Gastroesophageal sphincter (tissue), 4 donors: ENCODE data around the gene OSBPL1A. TPM values are rescaled to one million over a fixed set of nuclear protein-coding genes. Genes with fewer than 3 reads are reported as not detected.
"Not testable (repeated sequence)": the region's sequence is repeated elsewhere in the genome, so short reads cannot be mapped to it uniquely, and the experiment has no call there.

Experiments used
- ATAC-seq: fragments of 150-250 bp; one replicate; pipeline ENCODE4 v1.9.1; 2016; ENCODE audit warnings: mild to moderate bottlenecking, moderate library complexity
- H3K27ac ChIP-seq, 4 donors: fragments of 200-600 bp; sonication (generic) in 3 of 4; 1 replicate in 3 of 4; 2 replicates in 1 of 4; pipeline ENCODE4 v1.5.1; 2016 to 2019
- H3K27me3 ChIP-seq: fragments of 200-600 bp; sonication (generic); one replicate; pipeline ENCODE4 v1.5.1; 2019
- H3K36me3 ChIP-seq, 2 donors: fragments of 200-600 bp; sonication (generic); one replicate each; pipeline ENCODE4 v1.5.1; 2019; ENCODE audit warnings: control low read depth in 1 of 2
- H3K4me1 ChIP-seq, 3 donors: fragments of 200-600 bp; sonication (generic); 1 replicate in 2 of 3; 2 replicates in 1 of 3; pipeline ENCODE4 v1.5.1; 2016 to 2019; ENCODE audit warnings: control low read depth in 2 of 3
- H3K4me3 ChIP-seq, 2 donors: fragments of 200-600 bp; sonication (generic); one replicate each; pipeline ENCODE4 v1.5.1; 2019; ENCODE audit warnings: mild to moderate bottlenecking in 1 of 2, moderate library complexity in 1 of 2
- H3K9me3 ChIP-seq, 3 donors: fragments of 200-600 bp; sonication (generic); one replicate each; pipeline ENCODE4 v1.5.1; 2017 to 2019; ENCODE audit warnings: control low read depth in 2 of 3
- EP300 ChIP-seq: sonication (generic); formaldehyde crosslinking; IDR thresholded peaks from one replicate; pipeline ENCODE4 v1.6.1; 2017; ENCODE audit warnings: antibody characterized with exemption, mild to moderate bottlenecking
- POLR2A ChIP-seq, 2 donors: fragments of 450-650 bp; IDR thresholded peaks; one replicate each; pipeline ENCODE4 v1.6.1; 2017; ENCODE audit warnings: antibody characterized with exemption in 2 of 2, mild to moderate bottlenecking in 2 of 2, moderate library complexity in 1 of 2
- POLR2AphosphoS5 ChIP-seq: sonication (generic); formaldehyde crosslinking; IDR thresholded peaks from one replicate; pipeline ENCODE4 v1.6.1; 2017; ENCODE audit warnings: antibody characterized with exemption
- WGBS, 2 donors: methylation state at CpG; one replicate each; pipeline ENCODE4 v1.1.5; 2018; ENCODE audit warnings: low coverage in 1 of 2; 5-methylcytosine and 5-hydroxymethylcytosine counted together
- total RNA-seq, 4 donors: library from RNA; depleted of rRNA; stranded (reverse); fragments of >200 nt; gene quantifications; one replicate each; pipeline ENCODE4 v1.1.0, GENCODE V29; 2016
- TF ChIP-seq, protein P1 (sequence below), 4 experiments: fragments of 200-600 bp in 2 of 4; fragments of 450-650 bp in 2 of 4; sonication (generic) in 1 of 4; IDR thresholded peaks; one replicate each; pipeline ENCODE4 v1.5.1; 2017 to 2019; ENCODE audit warnings: antibody characterized with exemption in 4 of 4, mild to moderate bottlenecking in 2 of 4, moderate library complexity in 2 of 4

The OSBPL1A gene
- total RNA-seq, 4 donors from 2014 or later: 97.1 to 120 (median 116) TPM

- Histone ChIP-seq H3K27ac (no peak overlapping the region), H3K4me3 (no peak overlapping the region), H3K9me3 (no peaks in the 10 kb centered on the region), H3K36me3 (no peaks in the 10 kb centered on the region), H3K4me1 (no peaks in the 10 kb centered on the region), H3K27me3 (no peaks in the 10 kb centered on the region)
- no peak for ATAC-seq
- 56 to 89% methylated on average over 3 of the region's 3 CpGs for WGBS, 2 donors
- no peak for TF ChIP-seq POLR2A (IDR thresholded peaks at IDR 0.05)
Measured at GRCh38 chr18:24388957-24389356, 8.7 kb downstream of the OSBPL1A start.

- H3K27me3 ChIP-seq: no peaks in the 10 kb centered on the region
- H3K36me3 ChIP-seq: no peaks in the 10 kb centered on the region
- ATAC-seq: no peak
- TF ChIP-seq POLR2A (IDR thresholded peaks at IDR 0.05) (no peak), EP300 (no peak), POLR2AphosphoS5 (no peak)
- TF ChIP-seq, protein P1, sequence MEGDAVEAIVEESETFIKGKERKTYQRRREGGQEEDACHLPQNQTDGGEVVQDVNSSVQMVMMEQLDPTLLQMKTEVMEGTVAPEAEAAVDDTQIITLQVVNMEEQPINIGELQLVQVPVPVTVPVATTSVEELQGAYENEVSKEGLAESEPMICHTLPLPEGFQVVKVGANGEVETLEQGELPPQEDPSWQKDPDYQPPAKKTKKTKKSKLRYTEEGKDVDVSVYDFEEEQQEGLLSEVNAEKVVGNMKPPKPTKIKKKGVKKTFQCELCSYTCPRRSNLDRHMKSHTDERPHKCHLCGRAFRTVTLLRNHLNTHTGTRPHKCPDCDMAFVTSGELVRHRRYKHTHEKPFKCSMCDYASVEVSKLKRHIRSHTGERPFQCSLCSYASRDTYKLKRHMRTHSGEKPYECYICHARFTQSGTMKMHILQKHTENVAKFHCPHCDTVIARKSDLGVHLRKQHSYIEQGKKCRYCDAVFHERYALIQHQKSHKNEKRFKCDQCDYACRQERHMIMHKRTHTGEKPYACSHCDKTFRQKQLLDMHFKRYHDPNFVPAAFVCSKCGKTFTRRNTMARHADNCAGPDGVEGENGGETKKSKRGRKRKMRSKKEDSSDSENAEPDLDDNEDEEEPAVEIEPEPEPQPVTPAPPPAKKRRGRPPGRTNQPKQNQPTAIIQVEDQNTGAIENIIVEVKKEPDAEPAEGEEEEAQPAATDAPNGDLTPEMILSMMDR (IDR thresholded peaks at IDR 0.05): no peak
- no peak overlapping the region for H3K4me3 ChIP-seq
- no peaks in the 10 kb centered on the region for H3K4me1 ChIP-seq
- 78 to 90% methylated on average over 5 to 6 of the region's 6 CpGs for WGBS, 2 donors
- no peaks in the 10 kb centered on the region for H3K9me3 ChIP-seq
- H3K27ac ChIP-seq: no peak overlapping the region
Measured at GRCh38 chr18:24386681-24387080, 10.9 kb downstream of the OSBPL1A start.

DNA sequence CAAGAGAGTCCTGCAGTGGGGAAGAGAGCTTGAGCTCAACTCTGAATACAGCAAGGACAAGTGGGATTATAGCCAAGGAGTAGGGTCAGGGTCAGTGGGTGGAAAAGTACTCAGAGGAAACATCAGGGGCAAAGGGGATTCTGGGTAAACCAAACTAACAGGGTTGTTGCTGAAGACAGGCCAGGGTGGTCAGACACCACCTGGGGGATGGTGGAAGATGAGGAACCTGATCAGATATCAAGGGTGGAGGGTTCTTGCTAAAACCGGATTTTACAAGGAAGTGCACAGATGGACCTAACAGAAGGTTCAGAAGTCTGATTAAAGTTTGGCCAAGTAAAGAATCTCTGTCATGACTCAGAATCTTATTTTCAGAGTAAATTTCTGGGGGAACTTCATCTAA lies 16.5 kb downstream of the OSBPL1A start:
- TF ChIP-seq POLR2A (IDR thresholded peaks at IDR 0.05): no peak
- TF ChIP-seq EP300: no peak
- TF ChIP-seq, protein P1 (IDR thresholded peaks at IDR 0.05): no peak
- TF ChIP-seq POLR2AphosphoS5: no peak
- ATAC-seq: no peak
- no peaks in the 10 kb centered on the region for H3K4me1 ChIP-seq
- peaks cover 0 to 11% of the 10 kb centered on the region in 2 donors for H3K36me3 ChIP-seq
- WGBS, 2 donors: 67% methylated on average over 1 of the region's 1 CpG
- no peak overlapping the region for H3K27ac ChIP-seq
- no peak overlapping the region for H3K4me3 ChIP-seq
- H3K9me3 ChIP-seq: no peaks in the 10 kb centered on the region
- no peaks in the 10 kb centered on the region for H3K27me3 ChIP-seq

DNA sequence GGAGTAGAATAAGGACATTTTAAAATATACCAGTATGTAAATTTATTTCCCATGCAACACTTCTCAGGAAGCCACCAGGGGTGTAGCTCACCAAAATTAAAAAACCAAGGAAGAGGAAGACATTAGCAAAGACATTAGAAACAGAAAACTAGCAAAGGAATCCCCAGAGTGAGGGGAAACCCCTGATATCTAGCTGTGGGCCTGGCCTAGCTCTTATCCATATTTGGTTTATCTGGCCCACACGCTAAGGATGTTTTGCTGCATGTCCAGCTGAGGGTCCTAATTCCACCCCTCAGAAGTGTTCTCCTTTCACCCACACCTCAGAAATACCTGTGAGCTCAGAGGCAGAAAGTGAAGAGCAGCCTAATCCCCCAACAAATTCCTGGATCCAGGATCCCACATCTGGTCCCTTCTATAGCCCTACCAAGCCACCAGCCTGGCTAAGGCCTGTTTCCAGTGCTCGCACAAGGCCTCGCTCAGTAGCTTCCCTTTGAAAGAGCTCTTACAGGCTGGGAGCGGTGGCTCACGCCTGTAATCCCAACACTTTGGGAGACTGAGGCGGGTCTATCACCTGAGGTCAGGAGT lies 17.4 kb downstream of the OSBPL1A start:
- Histone ChIP-seq H3K36me3 (peaks cover 0 to 20% of the 10 kb centered on the region in 2 donors), H3K27me3 (no peaks in the 10 kb centered on the region), H3K4me3 (no peak overlapping the region), H3K4me1 (no peaks in the 10 kb centered on the region), H3K9me3 (no peaks in the 10 kb centered on the region), H3K27ac (no peak overlapping the region)
- TF ChIP-seq EP300: no peak
- TF ChIP-seq POLR2A (IDR thresholded peaks at IDR 0.05): no peak
- TF ChIP-seq POLR2AphosphoS5: no peak
- TF ChIP-seq, protein P1 (IDR thresholded peaks at IDR 0.05): no peak
- ATAC-seq: no peak
- WGBS, 2 donors: 86 to 92% methylated on average over 1 of the region's 6 CpGs

GRCh38 chr18:24378598-24378997 lies 19.0 kb downstream of the OSBPL1A start:
- Histone ChIP-seq H3K4me1 (no peaks in the 10 kb centered on the region), H3K4me3 (no peak overlapping the region), H3K27ac (no peak overlapping the region), H3K9me3 (no peaks in the 10 kb centered on the region), H3K27me3 (no peaks in the 10 kb centered on the region), H3K36me3 (peaks cover 0 to 33% of the 10 kb centered on the region in 2 donors)
- ATAC-seq: no peak
- TF ChIP-seq, protein P1 (IDR thresholded peaks at IDR 0.05): no peak
- no peak for TF ChIP-seq EP300
- TF ChIP-seq POLR2A (IDR thresholded peaks at IDR 0.05): no peak
- WGBS, 2 donors: 67 to 92% methylated on average over 1 of the region's 1 CpG

- not testable (repeated sequence) for H3K9me3 ChIP-seq, H3K27me3 ChIP-seq, H3K4me3 ChIP-seq, H3K4me1 ChIP-seq, H3K27ac ChIP-seq, ATAC-seq
- peaks cover 0 to 42% of the 10 kb centered on the region in 2 donors for H3K36me3 ChIP-seq
- no CpG with 5 or more reads among the region's 23 CpGs for WGBS, 2 donors
Measured at GRCh38 chr18:24376531-24376930, 21.1 kb downstream of the OSBPL1A start.
